UCSD-AML1 (cell line): ENCODE results near the gene MGLL.
"Not testable (repeated sequence)": the region's sequence is repeated elsewhere in the genome, so short reads cannot be mapped to it uniquely, and the experiment has no call there.

ENCODE experiments used
- DNase-seq: peaks from one replicate; lab custom pipeline; 2025; ENCODE audit not compliant: unreplicated experiment; lab: John Stamatoyannopoulos, UW

The MGLL gene

GRCh38 chr3:127692501-127693335 is 129.6 kb downstream of the MGLL start:
- DNase-seq = no peak

- DNase-seq = no peak
Measured at GRCh38 chr3:127691974-127692373, 130.3 kb downstream of the MGLL start.

GRCh38 chr3:127691489-127691888 is 130.8 kb downstream of the MGLL start:
- DNase-seq = no peak

- DNase-seq = peak; percentile 62
Measured at GRCh38 chr3:127690823-127691452, 131.4 kb downstream of the MGLL start.

GRCh38 chr3:127690106-127690505 is 132.2 kb downstream of the MGLL start:
- DNase-seq = no peak

GRCh38 chr3:127689266-127689860 is 133.0 kb downstream of the MGLL start:
- DNase-seq = no peak

- DNase-seq = no peak
Measured at GRCh38 chr3:127688416-127689265, 133.7 kb downstream of the MGLL start.

- DNase-seq = no peak
Measured at GRCh38 chr3:127688022-127688415, 134.3 kb downstream of the MGLL start.

- no peak for DNase-seq
Measured at GRCh38 chr3:127687228-127687737, 135.0 kb downstream of the MGLL start.

- no peak for DNase-seq
Measured at GRCh38 chr3:127686512-127686894, 135.8 kb downstream of the MGLL start.

GRCh38 chr3:127685708-127686511 is 136.4 kb downstream of the MGLL start:
- DNase-seq = no peak

- no peak for DNase-seq
Measured at GRCh38 chr3:127684871-127685707, 137.2 kb downstream of the MGLL start.

- no peak for DNase-seq
Measured at GRCh38 chr3:127682561-127682960, 139.8 kb downstream of the MGLL start.

GRCh38 chr3:127682175-127682554 is 140.2 kb downstream of the MGLL start:
- DNase-seq = not testable (repeated sequence)

- DNase-seq = no peak
Measured at GRCh38 chr3:127680798-127681221, 141.5 kb downstream of the MGLL start.

GRCh38 chr3:127680146-127680661 is 142.1 kb downstream of the MGLL start:
- no peak for DNase-seq

GRCh38 chr3:127679534-127680145 is 142.7 kb downstream of the MGLL start:
- DNase-seq = no peak
